ENCODE results near the gene CBLC. TPM values are rescaled to one million over a fixed set of nuclear protein-coding genes. Genes with fewer than 3 reads are reported as not detected.
A peak's percentile ranks its signal among the peaks of the same experiment; 100 is the strongest.

CBLC gene
- total and polyA plus RNA-seq, 10 of the 15 experiments (the other 5 are each of a cell fraction or from before 2014, with no cell fraction given) = not detected

- TF ChIP-seq E2F8 (IDR thresholded peaks at IDR 0.05; ENCODE audit: low read depth, partially characterized antibody) (peak; percentile 64), NRF1 (conservative IDR thresholded peaks at IDR 0.05; ENCODE audit: low read depth, low read length) (no peak), POLR2A (IDR thresholded peaks at IDR 0.05; ENCODE audit: low read depth, low read length) (peak; percentile 81), ATF3 (IDR thresholded peaks at IDR 0.05; ENCODE audit: borderline replicate concordance, extremely low read depth, low read depth, low read length) (no peak), E4F1 (IDR thresholded peaks at IDR 0.05; ENCODE audit: borderline replicate concordance, partially characterized antibody) (peak; percentile 53), SMARCA5 (IDR thresholded peaks at IDR 0.05) (peak; percentile 78), JUND (IDR thresholded peaks at IDR 0.05; ENCODE audit: low read depth, low read length) (no peak), NKRF (conservative IDR thresholded peaks at IDR 0.05) (no peak; the same call in 1 of the 2 replicates), POU2F2 (IDR thresholded peaks at IDR 0.05; ENCODE audit: borderline replicate concordance, low read depth, low read length) (peak; percentile 94; the same call in 2 of the 3 replicates), YY1 (IDR thresholded peaks at IDR 0.05; ENCODE audit: low read depth, low read length) (peak; percentile 68; the same call in 1 of the 2 replicates), MYC (IDR thresholded peaks at IDR 0.05; ENCODE audit: insufficient read depth, insufficient read length, insufficient replicate concordance, low read length, severe bottlenecking) (no peak), EZH2 (IDR thresholded peaks at IDR 0.05; ENCODE audit: borderline replicate concordance, control insufficient read depth, low read depth, low read length) (no peak), ZNF207 (IDR thresholded peaks at IDR 0.05; ENCODE audit: borderline replicate concordance) (no peak), KDM1A (IDR thresholded peaks at IDR 0.05; ENCODE audit: borderline replicate concordance) (no peak), ZNF622 (IDR thresholded peaks at IDR 0.05) (no peak), CREB1 (IDR thresholded peaks at IDR 0.05; ENCODE audit: low read depth) (peak; percentile 98)
- TF ChIP-seq, protein P1, sequence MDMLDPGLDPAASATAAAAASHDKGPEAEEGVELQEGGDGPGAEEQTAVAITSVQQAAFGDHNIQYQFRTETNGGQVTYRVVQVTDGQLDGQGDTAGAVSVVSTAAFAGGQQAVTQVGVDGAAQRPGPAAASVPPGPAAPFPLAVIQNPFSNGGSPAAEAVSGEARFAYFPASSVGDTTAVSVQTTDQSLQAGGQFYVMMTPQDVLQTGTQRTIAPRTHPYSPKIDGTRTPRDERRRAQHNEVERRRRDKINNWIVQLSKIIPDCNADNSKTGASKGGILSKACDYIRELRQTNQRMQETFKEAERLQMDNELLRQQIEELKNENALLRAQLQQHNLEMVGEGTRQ (IDR thresholded peaks at IDR 0.05; ENCODE audit: borderline replicate concordance, low read depth, low read length) = no peak
- TF ChIP-seq, protein P2, sequence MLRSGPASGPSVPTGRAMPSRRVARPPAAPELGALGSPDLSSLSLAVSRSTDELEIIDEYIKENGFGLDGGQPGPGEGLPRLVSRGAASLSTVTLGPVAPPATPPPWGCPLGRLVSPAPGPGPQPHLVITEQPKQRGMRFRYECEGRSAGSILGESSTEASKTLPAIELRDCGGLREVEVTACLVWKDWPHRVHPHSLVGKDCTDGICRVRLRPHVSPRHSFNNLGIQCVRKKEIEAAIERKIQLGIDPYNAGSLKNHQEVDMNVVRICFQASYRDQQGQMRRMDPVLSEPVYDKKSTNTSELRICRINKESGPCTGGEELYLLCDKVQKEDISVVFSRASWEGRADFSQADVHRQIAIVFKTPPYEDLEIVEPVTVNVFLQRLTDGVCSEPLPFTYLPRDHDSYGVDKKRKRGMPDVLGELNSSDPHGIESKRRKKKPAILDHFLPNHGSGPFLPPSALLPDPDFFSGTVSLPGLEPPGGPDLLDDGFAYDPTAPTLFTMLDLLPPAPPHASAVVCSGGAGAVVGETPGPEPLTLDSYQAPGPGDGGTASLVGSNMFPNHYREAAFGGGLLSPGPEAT (IDR thresholded peaks at IDR 0.05; ENCODE audit: low read depth) = peak; percentile 94
Observed at GRCh38 chr19:44752816-44753625, 24.7 kb upstream of the CBLC start (continued).

Data from GM12878 (cell line).